A549 treated with AZD9567 at 1 μM for 4 hours (cell line): ENCODE data around the gene ADGRB2. TPM values are rescaled to one million over a fixed set of nuclear protein-coding genes. Genes with fewer than 3 reads are reported as not detected.

ENCODE experiments used
- total RNA-seq: library from RNA; stranded (reverse); fragments of 200-300 nt; extraction: Qiagen RNA extraction; gene quantifications from 5 replicates; pipeline ENCODE4 v1.2.3, GENCODE V29; 2022; ENCODE audit not compliant: insufficient read depth

Gene ADGRB2
- 2.6 to 5.7 TPM (median 5.0 TPM) in 5 replicates for total RNA-seq

DNA sequence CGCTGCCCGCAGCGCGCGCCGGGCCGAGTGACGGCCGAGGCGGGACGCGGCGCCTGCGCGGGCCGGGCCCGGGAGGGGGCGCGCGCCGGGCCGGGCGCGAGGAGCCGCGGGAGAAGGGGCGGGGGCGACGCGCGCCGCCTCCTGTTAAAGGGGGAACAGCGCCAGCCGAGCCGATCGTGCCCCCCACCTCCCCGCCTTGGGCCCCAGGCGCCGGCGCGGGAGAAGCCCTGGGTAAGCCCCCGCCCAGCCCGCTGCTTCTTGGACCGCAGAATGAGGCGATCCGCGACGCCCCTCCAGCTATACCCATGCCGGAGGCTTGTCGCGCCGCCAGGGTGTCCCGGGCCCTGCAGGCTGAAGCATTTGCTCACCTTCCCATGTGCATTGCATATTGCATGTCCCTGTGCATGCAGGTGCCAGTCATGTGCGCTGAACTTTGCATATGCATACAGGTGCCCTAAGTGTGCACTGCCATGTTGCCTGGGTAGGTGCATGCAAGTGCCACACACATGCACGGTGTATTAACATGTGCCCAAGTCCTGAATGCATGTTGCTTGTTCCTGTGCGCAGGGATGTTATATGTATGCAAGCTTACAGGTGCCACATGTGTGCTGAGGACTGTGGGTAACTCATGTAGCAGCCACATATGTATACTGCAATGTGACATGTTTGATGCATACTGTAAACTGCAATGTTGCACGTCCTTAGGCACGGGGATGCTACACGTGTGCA is at the start of gene ADGRB2:
Gene ADGRB2, minus strand, starts transcription at position 29 of the 729 bp plus-strand sequence. CDS start 7,119 bp downstream, outside the sequence.

GRCh38 chr1:31703431-31704270 is 60.5 kb downstream of the ADGRB2 start, which contains the start of gene COL16A1:
Gene COL16A1 (minus strand): TSS chr1:31704017. CDS start chr1:31702193, 1,824 bp downstream.

Other genes with a start within 250 kb of the ADGRB2 start
- gene TINAGL1, start 187.8 kb downstream of the ADGRB2 start, total RNA-seq: 0.27 to 0.53 TPM (median 0.44 TPM) in 4 of 5 replicates, not detected in the other
- not detected in 5 replicates for gene HCRTR1, start 146.7 kb downstream of the ADGRB2 start, total RNA-seq
- 31.3 to 45.7 TPM (median 41.4 TPM) in 5 replicates for gene PEF1, start 119.5 kb downstream of the ADGRB2 start, total RNA-seq
- gene COL16A1, start 60.3 kb downstream of the ADGRB2 start, total RNA-seq: 3.3 to 4.7 TPM (median 3.7 TPM) in 4 of 5 replicates, not detected in the other
- gene SPOCD1, start 51.7 kb upstream of the ADGRB2 start, total RNA-seq: 0.94 to 4.0 TPM (median 3.5 TPM) in 5 replicates
- gene PTP4A2, start 174.0 kb upstream of the ADGRB2 start, total RNA-seq: 154 to 255 TPM (median 169 TPM) in 5 replicates
- gene KHDRBS1, start 249.5 kb upstream of the ADGRB2 start, total RNA-seq: 120 to 137 TPM (median 136 TPM) in 5 replicates